SIG-M5 (cell line): ENCODE results near the gene CST7.

Experiments
- DNase-seq: peaks from one replicate; lab custom pipeline; 2025; lab: John Stamatoyannopoulos, UW

CST7 gene

GRCh38 chr20:24950836-24951525, 1.9 kb downstream of the CST7 start:
- DNase-seq, result no peak

GRCh38 chr20:24951536-24952083, 2.5 kb downstream of the CST7 start:
- no peak for DNase-seq

GRCh38 chr20:24952376-24953208, 3.5 kb downstream of the CST7 start:
- DNase-seq, result no peak

GRCh38 chr20:24953209-24953575, 4.1 kb downstream of the CST7 start:
- DNase-seq, result no peak

- no peak for DNase-seq
These were observed 4.6 kb downstream of the CST7 start for GRCh38 chr20:24953621-24954133.

- no peak for DNase-seq
These were observed 5.1 kb downstream of the CST7 start for GRCh38 chr20:24954151-24954550.

GRCh38 chr20:24954566-24954965, 5.5 kb downstream of the CST7 start:
- no peak for DNase-seq

- no peak for DNase-seq
These were observed 6.0 kb downstream of the CST7 start for GRCh38 chr20:24955045-24955444.

- DNase-seq, result no peak
These were observed 7.2 kb downstream of the CST7 start for GRCh38 chr20:24956001-24956841.

GRCh38 chr20:24957326-24958016, 8.4 kb downstream of the CST7 start:
- DNase-seq, result no peak

- no peak for DNase-seq
These were observed 9.7 kb downstream of the CST7 start for GRCh38 chr20:24958506-24959385.

GRCh38 chr20:24959591-24960301, 10.7 kb downstream of the CST7 start:
- DNase-seq, result no peak

GRCh38 chr20:24960302-24960801, 11.3 kb downstream of the CST7 start:
- DNase-seq, result no peak

GRCh38 chr20:24960861-24961260, 11.8 kb downstream of the CST7 start:
- DNase-seq, result no peak

- DNase-seq, result no peak
These were observed 12.5 kb downstream of the CST7 start for GRCh38 chr20:24961384-24962181.

GRCh38 chr20:24962182-24962492, 13.1 kb downstream of the CST7 start:
- DNase-seq, result no peak

- DNase-seq, result no peak
These were observed 13.4 kb downstream of the CST7 start for GRCh38 chr20:24962510-24962909.

- no peak for DNase-seq
These were observed 14.8 kb downstream of the CST7 start for GRCh38 chr20:24963672-24964505.
